Breast epithelium (tissue), 3 donors: ENCODE data around the gene DUSP8.

ENCODE experiments used
- POLR2AphosphoS5 ChIP-seq, 3 donors: sonication (generic); formaldehyde crosslinking; IDR thresholded peaks; one replicate each; pipeline ENCODE4 v1.6.1; 2017; ENCODE audit warnings: antibody characterized with exemption in 3 of 3
- TF ChIP-seq, protein P1 (sequence below), 3 donors: fragments of 450-650 bp; IDR thresholded peaks; one replicate each; pipeline ENCODE4 v1.5.1; 2016 to 2017; ENCODE audit warnings: antibody characterized with exemption in 3 of 3, mild to moderate bottlenecking in 3 of 3, moderate library complexity in 3 of 3

DNA sequence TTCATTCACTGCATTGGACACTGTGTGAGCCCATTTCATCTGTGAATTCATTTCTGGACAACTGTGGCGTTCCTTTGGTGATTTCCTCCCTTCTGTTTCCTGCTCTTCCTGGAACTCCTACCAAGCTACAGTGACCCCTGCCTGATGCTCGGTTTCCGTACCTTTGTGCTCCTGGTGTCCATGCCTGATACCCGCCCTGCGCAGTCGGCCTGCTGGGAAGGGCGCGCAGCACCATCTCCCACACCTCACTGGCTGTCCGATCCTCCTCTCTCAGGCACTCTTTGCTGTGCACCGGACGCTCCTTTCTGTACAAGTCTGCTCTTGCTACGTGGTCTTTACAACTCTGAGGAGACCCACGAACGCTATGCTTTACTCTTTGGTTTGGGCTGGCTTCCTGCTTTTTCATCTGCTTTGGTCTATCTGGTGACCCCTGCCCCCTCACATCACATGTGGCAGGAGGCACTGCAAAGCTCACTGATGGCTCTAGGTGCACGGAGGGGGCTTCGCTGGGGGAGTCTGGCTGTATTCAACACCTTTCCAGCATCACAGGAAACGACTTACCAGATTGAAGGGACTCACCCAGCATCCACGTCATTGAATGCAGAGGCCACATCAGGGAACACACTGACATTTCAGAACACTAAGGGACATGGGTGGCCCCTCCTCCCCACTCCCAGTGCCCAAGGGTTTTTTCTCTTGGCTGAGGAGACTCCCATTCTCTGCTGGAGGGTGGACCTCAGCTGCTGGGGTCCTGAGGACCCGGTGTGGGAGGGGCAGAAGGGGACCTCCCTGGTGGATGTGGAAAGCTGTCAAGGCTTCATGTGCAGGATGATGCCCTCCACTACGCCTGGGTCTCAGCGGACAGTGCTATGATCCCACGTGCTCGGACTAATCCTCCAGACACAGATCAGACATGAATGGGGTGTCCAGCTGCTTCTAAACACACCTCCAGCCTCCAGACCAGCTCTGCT, 58.5 kb downstream of the DUSP8 start:
- TF ChIP-seq, protein P1, sequence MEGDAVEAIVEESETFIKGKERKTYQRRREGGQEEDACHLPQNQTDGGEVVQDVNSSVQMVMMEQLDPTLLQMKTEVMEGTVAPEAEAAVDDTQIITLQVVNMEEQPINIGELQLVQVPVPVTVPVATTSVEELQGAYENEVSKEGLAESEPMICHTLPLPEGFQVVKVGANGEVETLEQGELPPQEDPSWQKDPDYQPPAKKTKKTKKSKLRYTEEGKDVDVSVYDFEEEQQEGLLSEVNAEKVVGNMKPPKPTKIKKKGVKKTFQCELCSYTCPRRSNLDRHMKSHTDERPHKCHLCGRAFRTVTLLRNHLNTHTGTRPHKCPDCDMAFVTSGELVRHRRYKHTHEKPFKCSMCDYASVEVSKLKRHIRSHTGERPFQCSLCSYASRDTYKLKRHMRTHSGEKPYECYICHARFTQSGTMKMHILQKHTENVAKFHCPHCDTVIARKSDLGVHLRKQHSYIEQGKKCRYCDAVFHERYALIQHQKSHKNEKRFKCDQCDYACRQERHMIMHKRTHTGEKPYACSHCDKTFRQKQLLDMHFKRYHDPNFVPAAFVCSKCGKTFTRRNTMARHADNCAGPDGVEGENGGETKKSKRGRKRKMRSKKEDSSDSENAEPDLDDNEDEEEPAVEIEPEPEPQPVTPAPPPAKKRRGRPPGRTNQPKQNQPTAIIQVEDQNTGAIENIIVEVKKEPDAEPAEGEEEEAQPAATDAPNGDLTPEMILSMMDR (IDR thresholded peaks at IDR 0.05) = no peak
- no peak for TF ChIP-seq POLR2AphosphoS5 (IDR thresholded peaks at IDR 0.05)
